HEK293 (cell line): ENCODE results near the gene ABHD4.

Source experiments
- CTCF ChIA-PET: fragments of 350-600 bp; formaldehyde crosslinking; extraction: SDS; loops from one replicate; lab custom pipeline; 2021; ENCODE audit warnings: antibody characterized with exemption; lab: Yijun Ruan, JAX
- POLR2A ChIA-PET: fragments of 300-600 bp; formaldehyde crosslinking; extraction: SDS; loops from one replicate; lab custom pipeline; 2020; ENCODE audit warnings: antibody characterized with exemption, inconsistent platforms; lab: Yijun Ruan, JAX
- H3K27ac ChIP-seq: fragments of 200-500 bp; sonication (Bioruptor generic); 2 replicates; pipeline ENCODE4 v1.5.1; 2014; ENCODE audit warnings: low read depth, low read length, control low read depth, inconsistent platforms; ENCODE audit errors: extremely low read depth
- H3K36me3 ChIP-seq, 2 experiments: fragments of 200-500 bp in 1 of 2; sonication (Bioruptor generic) in 1 of 2; 1 replicate in 1 of 2; 2 replicates in 1 of 2; pipeline ENCODE4 v1.5.1; 2014 to 2017; ENCODE audit warnings: inconsistent platforms in 2 of 2, low read length in 2 of 2; ENCODE audit not compliant: control insufficient read depth in 2 of 2, insufficient read depth in 1 of 2
- H3K4me1 ChIP-seq: fragments of 200-500 bp; sonication (Bioruptor generic); 2 replicates; pipeline ENCODE4 v1.5.1; 2014; ENCODE audit warnings: mild to moderate bottlenecking, low read length, inconsistent platforms; ENCODE audit not compliant: control insufficient read depth, insufficient read depth
- H3K4me3 ChIP-seq: 2 replicates; pipeline ENCODE4 v1.5.1; 2011; ENCODE audit warnings: low read depth, mild to moderate bottlenecking, control low read depth, low read length, moderate library complexity
- H3K9me3 ChIP-seq: fragments of 200-500 bp; sonication (Bioruptor generic); 2 replicates; pipeline ENCODE4 v1.5.1; 2014; ENCODE audit warnings: low read depth, low read length, inconsistent platforms; ENCODE audit not compliant: control insufficient read depth, insufficient read depth
- BCL11A ChIP-seq: fragments of 450-650 bp; formaldehyde crosslinking; IDR thresholded peaks from 2 replicates; pipeline ENCODE4 v1.5.1; 2016; ENCODE audit warnings: low read depth, missing biosample characterization, missing genetic modification characterization
- GLI4 ChIP-seq: fragments of 450-650 bp; formaldehyde crosslinking; IDR thresholded peaks from 2 replicates; pipeline ENCODE4 v1.5.1; 2016; ENCODE audit warnings: missing biosample characterization, missing genetic modification characterization
- HOXC10 ChIP-seq: sonication (generic); formaldehyde crosslinking; IDR thresholded peaks from 2 replicates; pipeline ENCODE4 v1.8.1; 2023; ENCODE audit warnings: mild to moderate bottlenecking, missing genetic modification reagents
- IKZF3 ChIP-seq: fragments of 450-650 bp; IDR thresholded peaks from 2 replicates; pipeline ENCODE4 v1.5.0; 2018; ENCODE audit warnings: missing biosample characterization, mild to moderate bottlenecking, missing genetic modification characterization, moderate library complexity
- KLF1 ChIP-seq: fragments of 450-650 bp; formaldehyde crosslinking; IDR thresholded peaks from 2 replicates; pipeline ENCODE4 v1.5.1; 2016; ENCODE audit warnings: missing biosample characterization, missing genetic modification characterization
- KLF10 ChIP-seq: fragments of 450-650 bp; IDR thresholded peaks from 2 replicates; pipeline ENCODE4 v1.5.1; 2018; ENCODE audit warnings: missing biosample characterization, mild to moderate bottlenecking, missing genetic modification characterization
- OSR2 ChIP-seq: fragments of 450-650 bp; formaldehyde crosslinking; IDR thresholded peaks from 2 replicates; pipeline ENCODE4 v1.5.1; 2016; ENCODE audit warnings: missing biosample characterization, missing genetic modification characterization
- YY1 ChIP-seq: fragments of 450-650 bp; formaldehyde crosslinking; IDR thresholded peaks from 2 replicates; pipeline ENCODE4 v1.5.1; 2018; ENCODE audit warnings: missing biosample characterization, missing genetic modification characterization
- ZBTB17 ChIP-seq: fragments of 450-650 bp; formaldehyde crosslinking; IDR thresholded peaks from 2 replicates; pipeline ENCODE4 v1.5.1; 2016; ENCODE audit warnings: missing biosample characterization, missing genetic modification characterization
- ZBTB20 ChIP-seq: fragments of 450-650 bp; formaldehyde crosslinking; IDR thresholded peaks from 2 replicates; pipeline ENCODE4 v1.5.1; 2016; ENCODE audit warnings: missing biosample characterization, missing genetic modification characterization
- ZFP3 ChIP-seq: fragments of 450-650 bp; formaldehyde crosslinking; IDR thresholded peaks from 2 replicates; pipeline ENCODE4 v1.5.1; 2016; ENCODE audit warnings: low read depth, missing biosample characterization, missing genetic modification characterization
- ZFP37 ChIP-seq: fragments of 450-650 bp; formaldehyde crosslinking; IDR thresholded peaks from 2 replicates; pipeline ENCODE4 v1.5.1; 2016; ENCODE audit warnings: missing biosample characterization, missing genetic modification characterization
- ZNF112 ChIP-seq: fragments of 450-650 bp; formaldehyde crosslinking; IDR thresholded peaks from 2 replicates; pipeline ENCODE4 v1.5.0; 2017; ENCODE audit warnings: missing biosample characterization, missing genetic modification characterization
- ZNF132 ChIP-seq: fragments of 450-650 bp; formaldehyde crosslinking; IDR thresholded peaks from 2 replicates; pipeline ENCODE4 v1.5.1; 2017; ENCODE audit warnings: missing biosample characterization, missing genetic modification characterization, borderline replicate concordance
- ZNF174 ChIP-seq: fragments of 450-650 bp; formaldehyde crosslinking; IDR thresholded peaks from 2 replicates; pipeline ENCODE4 v1.5.0; 2017; ENCODE audit warnings: missing biosample characterization, mild to moderate bottlenecking, missing genetic modification characterization
- ZNF202 ChIP-seq: fragments of 450-650 bp; formaldehyde crosslinking; IDR thresholded peaks from 2 replicates; pipeline ENCODE4 v1.5.1; 2016; ENCODE audit warnings: missing biosample characterization, missing genetic modification characterization, borderline replicate concordance
- ZNF239 ChIP-seq: fragments of 450-650 bp; formaldehyde crosslinking; IDR thresholded peaks from 2 replicates; pipeline ENCODE4 v1.5.1; 2016; ENCODE audit warnings: missing biosample characterization, missing genetic modification characterization
- ZNF274 ChIP-seq, 2 experiments: fragments of 200-500 bp in 1 of 2; fragments of 450-650 bp in 1 of 2; sonication (Bioruptor generic) in 1 of 2; formaldehyde crosslinking in 1 of 2; IDR thresholded peaks; 2 replicates each; pipeline versions ENCODE4 v1.5.1 to v1.6.1; 2014 to 2016; ENCODE audit warnings: borderline replicate concordance in 1 of 2, inconsistent platforms in 1 of 2, low read length in 1 of 2, missing biosample characterization in 1 of 2, missing genetic modification characterization in 1 of 2
- ZNF561 ChIP-seq: fragments of 450-650 bp; IDR thresholded peaks from 2 replicates; pipeline ENCODE4 v1.5.1; 2018; ENCODE audit warnings: missing biosample characterization, missing genetic modification characterization, borderline replicate concordance
- ZNF654 ChIP-seq: fragments of 450-650 bp; formaldehyde crosslinking; IDR thresholded peaks from 2 replicates; pipeline ENCODE4 v1.5.1; 2016; ENCODE audit warnings: low read depth, missing biosample characterization, missing genetic modification characterization
- TF ChIP-seq, protein P1 (sequence below): fragments of 450-650 bp; formaldehyde crosslinking; IDR thresholded peaks from 2 replicates; pipeline ENCODE4 v1.5.1; 2016; ENCODE audit warnings: missing biosample characterization, missing genetic modification characterization, low read depth
- TF ChIP-seq, protein P2 (sequence below): fragments of 450-650 bp; formaldehyde crosslinking; conservative IDR thresholded peaks from 2 replicates; pipeline ENCODE4 v1.5.1; 2016; ENCODE audit warnings: low read depth, missing biosample characterization, missing genetic modification characterization
- TF ChIP-seq, protein P3 (sequence below): fragments of 450-650 bp; formaldehyde crosslinking; IDR thresholded peaks from 2 replicates; pipeline ENCODE4 v1.5.1; 2016; ENCODE audit warnings: missing biosample characterization, missing genetic modification characterization, borderline replicate concordance

ABHD4 gene

DNA sequence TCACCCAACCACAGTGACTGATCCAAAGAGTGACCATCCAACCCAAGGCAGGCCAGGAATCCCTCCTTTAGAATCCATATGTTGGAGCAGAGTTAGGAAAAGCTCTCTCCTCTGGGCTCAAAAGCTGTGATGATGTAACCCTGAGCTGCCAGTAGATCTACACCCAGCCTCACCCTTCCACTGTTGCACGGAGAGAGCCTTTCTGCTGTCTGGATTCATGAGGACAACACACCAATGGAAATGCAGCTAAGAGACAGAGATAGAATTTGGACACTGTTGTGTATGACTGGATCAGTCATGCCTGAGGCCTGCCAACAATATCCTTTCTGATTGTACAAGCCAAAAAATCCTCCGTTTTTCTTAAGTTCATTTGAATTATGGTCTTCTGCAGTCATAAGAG, 50.4 kb downstream of the ABHD4 start:
- H3K27ac ChIP-seq = no peak overlapping the region
- TF ChIP-seq ZNF274 (IDR thresholded peaks at IDR 0.05; ENCODE audit: low read length) (no peak), ZNF274 (tag by site-specific recombination; IDR thresholded peaks at IDR 0.05; ENCODE audit: borderline replicate concordance) (no peak), BCL11A (tag by site-specific recombination) (no peak), ZNF654 (tag by site-specific recombination) (no peak), ZNF132 (tag by site-specific recombination) (no peak), IKZF3 (no peak), ZNF112 (no peak), ZNF561 (tag by site-specific recombination) (peak; percentile 81; the same call in 1 of the 2 replicates), ZBTB17 (tag by site-specific recombination) (0 out of 2 replicates have a peak, but pooled peaks have one; percentile 17), ZFP37 (tag by site-specific recombination) (no peak)
- TF ChIP-seq, protein P1, sequence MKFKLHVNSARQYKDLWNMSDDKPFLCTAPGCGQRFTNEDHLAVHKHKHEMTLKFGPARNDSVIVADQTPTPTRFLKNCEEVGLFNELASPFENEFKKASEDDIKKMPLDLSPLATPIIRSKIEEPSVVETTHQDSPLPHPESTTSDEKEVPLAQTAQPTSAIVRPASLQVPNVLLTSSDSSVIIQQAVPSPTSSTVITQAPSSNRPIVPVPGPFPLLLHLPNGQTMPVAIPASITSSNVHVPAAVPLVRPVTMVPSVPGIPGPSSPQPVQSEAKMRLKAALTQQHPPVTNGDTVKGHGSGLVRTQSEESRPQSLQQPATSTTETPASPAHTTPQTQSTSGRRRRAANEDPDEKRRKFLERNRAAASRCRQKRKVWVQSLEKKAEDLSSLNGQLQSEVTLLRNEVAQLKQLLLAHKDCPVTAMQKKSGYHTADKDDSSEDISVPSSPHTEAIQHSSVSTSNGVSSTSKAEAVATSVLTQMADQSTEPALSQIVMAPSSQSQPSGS (tag by site-specific recombination) = 0 out of 2 replicates have a peak, but pooled peaks have one; percentile 9
- TF ChIP-seq, protein P2, sequence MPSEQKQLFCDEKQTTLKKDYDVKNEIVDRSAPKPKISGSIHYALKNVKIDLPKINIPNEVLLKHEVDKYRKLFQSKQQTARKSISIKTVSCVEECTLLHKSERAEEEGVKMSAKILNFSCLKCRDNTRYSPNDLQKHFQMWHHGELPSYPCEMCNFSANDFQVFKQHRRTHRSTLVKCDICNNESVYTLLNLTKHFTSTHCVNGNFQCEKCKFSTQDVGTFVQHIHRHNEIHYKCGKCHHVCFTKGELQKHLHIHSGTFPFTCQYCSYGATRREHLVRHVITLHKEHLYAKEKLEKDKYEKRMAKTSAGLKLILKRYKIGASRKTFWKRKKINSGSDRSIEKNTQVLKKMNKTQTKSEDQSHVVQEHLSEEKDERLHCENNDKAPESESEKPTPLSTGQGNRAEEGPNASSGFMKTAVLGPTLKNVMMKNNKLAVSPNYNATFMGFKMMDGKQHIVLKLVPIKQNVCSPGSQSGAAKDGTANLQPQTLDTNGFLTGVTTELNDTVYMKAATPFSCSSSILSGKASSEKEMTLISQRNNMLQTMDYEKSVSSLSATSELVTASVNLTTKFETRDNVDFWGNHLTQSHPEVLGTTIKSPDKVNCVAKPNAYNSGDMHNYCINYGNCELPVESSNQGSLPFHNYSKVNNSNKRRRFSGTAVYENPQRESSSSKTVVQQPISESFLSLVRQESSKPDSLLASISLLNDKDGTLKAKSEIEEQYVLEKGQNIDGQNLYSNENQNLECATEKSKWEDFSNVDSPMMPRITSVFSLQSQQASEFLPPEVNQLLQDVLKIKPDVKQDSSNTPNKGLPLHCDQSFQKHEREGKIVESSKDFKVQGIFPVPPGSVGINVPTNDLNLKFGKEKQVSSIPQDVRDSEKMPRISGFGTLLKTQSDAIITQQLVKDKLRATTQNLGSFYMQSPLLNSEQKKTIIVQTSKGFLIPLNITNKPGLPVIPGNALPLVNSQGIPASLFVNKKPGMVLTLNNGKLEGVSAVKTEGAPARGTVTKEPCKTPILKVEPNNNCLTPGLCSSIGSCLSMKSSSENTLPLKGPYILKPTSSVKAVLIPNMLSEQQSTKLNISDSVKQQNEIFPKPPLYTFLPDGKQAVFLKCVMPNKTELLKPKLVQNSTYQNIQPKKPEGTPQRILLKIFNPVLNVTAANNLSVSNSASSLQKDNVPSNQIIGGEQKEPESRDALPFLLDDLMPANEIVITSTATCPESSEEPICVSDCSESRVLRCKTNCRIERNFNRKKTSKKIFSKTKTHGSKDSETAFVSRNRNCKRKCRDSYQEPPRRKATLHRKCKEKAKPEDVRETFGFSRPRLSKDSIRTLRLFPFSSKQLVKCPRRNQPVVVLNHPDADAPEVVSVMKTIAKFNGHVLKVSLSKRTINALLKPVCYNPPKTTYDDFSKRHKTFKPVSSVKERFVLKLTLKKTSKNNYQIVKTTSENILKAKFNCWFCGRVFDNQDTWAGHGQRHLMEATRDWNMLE (tag by site-specific recombination) = no peak
- TF ChIP-seq, protein P3, sequence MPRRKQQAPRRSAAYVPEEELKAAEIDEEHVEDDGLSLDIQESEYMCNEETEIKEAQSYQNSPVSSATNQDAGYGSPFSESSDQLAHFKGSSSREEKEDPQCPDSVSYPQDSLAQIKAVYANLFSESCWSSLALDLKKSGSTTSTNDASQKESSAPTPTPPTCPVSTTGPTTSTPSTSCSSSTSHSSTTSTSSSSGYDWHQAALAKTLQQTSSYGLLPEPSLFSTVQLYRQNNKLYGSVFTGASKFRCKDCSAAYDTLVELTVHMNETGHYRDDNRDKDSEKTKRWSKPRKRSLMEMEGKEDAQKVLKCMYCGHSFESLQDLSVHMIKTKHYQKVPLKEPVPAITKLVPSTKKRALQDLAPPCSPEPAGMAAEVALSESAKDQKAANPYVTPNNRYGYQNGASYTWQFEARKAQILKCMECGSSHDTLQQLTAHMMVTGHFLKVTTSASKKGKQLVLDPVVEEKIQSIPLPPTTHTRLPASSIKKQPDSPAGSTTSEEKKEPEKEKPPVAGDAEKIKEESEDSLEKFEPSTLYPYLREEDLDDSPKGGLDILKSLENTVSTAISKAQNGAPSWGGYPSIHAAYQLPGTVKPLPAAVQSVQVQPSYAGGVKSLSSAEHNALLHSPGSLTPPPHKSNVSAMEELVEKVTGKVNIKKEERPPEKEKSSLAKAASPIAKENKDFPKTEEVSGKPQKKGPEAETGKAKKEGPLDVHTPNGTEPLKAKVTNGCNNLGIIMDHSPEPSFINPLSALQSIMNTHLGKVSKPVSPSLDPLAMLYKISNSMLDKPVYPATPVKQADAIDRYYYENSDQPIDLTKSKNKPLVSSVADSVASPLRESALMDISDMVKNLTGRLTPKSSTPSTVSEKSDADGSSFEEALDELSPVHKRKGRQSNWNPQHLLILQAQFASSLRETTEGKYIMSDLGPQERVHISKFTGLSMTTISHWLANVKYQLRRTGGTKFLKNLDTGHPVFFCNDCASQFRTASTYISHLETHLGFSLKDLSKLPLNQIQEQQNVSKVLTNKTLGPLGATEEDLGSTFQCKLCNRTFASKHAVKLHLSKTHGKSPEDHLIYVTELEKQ (tag by site-specific recombination) = no peak
- ChIA-PET CTCF (interaction anchor here (0.5 to 1.5 kb wide), 11 partner anchors 10 to 628 kb away, joined by 3 to 15 read pairs (median 3); no protein-coding TSS in a partner anchor), POLR2A (no interaction called here)
- H3K4me3 ChIP-seq = no peak overlapping the region
- H3K9me3 ChIP-seq = no peaks in the 10 kb centered on the region
- H3K36me3 ChIP-seq = no peaks in the 10 kb centered on the region
- peaks cover 2% of the 10 kb centered on the region; the same call in 1 of the 2 replicates for H3K4me1 ChIP-seq

DNA sequence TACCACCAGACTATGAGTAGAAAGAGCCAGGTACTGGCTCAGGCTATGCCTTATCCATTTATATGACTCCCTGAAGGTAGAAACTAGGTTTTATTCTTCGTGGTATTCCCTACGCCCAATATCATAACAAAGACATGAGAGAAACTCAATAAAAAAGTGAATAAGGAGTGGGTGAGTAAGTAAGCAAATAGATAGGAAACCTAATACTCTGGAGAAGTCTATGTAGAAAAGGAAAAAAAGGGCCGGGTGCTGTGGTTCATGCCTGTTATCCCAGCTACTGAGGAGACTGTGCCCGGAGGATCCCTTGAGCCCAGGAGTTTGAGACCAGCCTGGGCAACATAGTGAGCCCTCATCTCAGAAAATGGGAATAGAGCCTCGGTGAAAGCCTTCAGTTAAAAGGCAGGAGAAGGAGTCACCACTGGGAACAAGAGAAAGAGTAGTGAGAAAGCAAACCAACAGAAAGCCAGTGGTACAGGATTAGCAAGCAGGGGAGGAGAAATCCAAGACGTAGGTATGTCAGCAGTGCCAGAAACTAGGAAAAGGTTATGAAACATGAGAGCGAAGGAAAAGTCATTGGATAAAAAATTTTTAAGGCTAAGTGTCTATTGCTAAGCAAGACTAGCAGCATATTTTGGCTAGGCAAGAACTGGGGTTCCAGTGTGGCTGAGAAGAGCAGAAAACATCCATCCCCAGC, 52.1 kb downstream of the ABHD4 start:
- Histone ChIP-seq H3K36me3 (no peaks in the 10 kb centered on the region), H3K4me3 (no peak overlapping the region), H3K4me1 (peaks cover 2% of the 10 kb centered on the region; the same call in 1 of the 2 replicates), H3K27ac (no peak overlapping the region), H3K9me3 (no peaks in the 10 kb centered on the region)
- ChIA-PET CTCF (interaction anchor here (0.5 to 4.9 kb wide), 3 partner anchors 68 to 163 kb away, joined by 3 to 91 read pairs (median 4); no protein-coding TSS in a partner anchor), POLR2A (interaction anchor here (0.6 to 1.3 kb wide), 2 partner anchors 14 to 1149 kb away, joined by 4 to 8 read pairs; no protein-coding TSS in a partner anchor)
- TF ChIP-seq IKZF3 = no peak
- no peak for TF ChIP-seq ZNF274 (IDR thresholded peaks at IDR 0.05; ENCODE audit: low read length)
- TF ChIP-seq ZNF274 (tag by site-specific recombination; IDR thresholded peaks at IDR 0.05; ENCODE audit: borderline replicate concordance) = no peak
- no peak for TF ChIP-seq GLI4 (tag by site-specific recombination)
- TF ChIP-seq ZNF174 = no peak
- TF ChIP-seq KLF1 (tag by site-specific recombination) = no peak
- no peak for TF ChIP-seq YY1 (tag by site-specific recombination)
- no peak for TF ChIP-seq ZFP3 (tag by site-specific recombination)
- no peak for TF ChIP-seq ZNF202 (tag by site-specific recombination)
- no peak for TF ChIP-seq KLF10 (tag by site-specific recombination)
- no peak for TF ChIP-seq ZNF239
- 0 out of 2 replicates have a peak, but pooled peaks have one; percentile 12 for TF ChIP-seq ZBTB20 (tag by site-specific recombination)
- no peak for TF ChIP-seq HOXC10
- peak; percentile 53 for TF ChIP-seq OSR2 (tag by site-specific recombination)
